GM21515 (cell line): ENCODE results near the gene TMEM92.

Source experiments
- ATAC-seq: cut with Tn5 transposase; IDR thresholded peaks from one replicate; pipeline ENCODE4 v1.9.1; 2021; ENCODE audit not compliant: unreplicated experiment

Gene TMEM92

DNA sequence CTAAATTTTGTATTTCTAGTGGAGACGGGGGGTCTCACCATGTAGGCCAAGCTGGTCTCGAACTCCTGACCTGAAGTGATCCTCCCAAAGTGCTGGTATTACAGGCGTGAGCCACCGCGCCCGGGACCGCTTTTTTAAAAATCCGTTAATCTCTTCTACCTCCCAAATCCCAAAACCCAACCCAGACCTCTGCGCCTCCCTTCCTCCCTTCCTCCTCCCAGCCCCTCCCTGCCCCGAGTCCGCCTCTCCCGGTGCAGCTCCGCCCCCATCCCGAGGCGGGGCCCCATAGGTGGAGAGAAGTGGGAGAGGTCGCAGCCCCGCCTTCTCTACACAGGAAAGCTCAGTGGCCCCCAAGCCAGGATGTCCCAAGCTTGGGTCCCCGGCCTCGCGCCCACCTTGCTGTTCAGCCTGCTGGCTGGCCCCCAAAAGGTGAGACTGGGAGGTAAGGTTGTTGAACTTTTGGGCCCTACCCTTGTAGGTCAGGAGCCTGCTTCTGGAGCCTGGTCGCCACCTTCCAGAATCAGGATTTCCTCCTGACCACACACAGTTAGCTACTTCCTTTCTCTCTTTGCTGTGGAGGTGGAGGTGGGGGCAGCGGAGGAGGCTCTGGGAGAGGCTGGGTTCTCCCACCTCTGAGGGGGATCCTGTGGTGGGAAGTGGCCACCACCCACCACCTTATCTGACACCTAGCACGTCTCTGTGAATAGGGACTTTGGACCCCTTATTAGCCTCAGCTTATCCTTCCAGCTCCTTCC is at the start of gene TMEM92:
Gene TMEM92 (plus strand): TSS at position 325 of the 755 bp plus-strand sequence. CDS start 36 bp downstream, at position 361.
- ATAC-seq = no peak

GRCh38 chr17:50225701-50226240 is 48.5 kb upstream of the TMEM92 start:
- no peak for ATAC-seq

DNA sequence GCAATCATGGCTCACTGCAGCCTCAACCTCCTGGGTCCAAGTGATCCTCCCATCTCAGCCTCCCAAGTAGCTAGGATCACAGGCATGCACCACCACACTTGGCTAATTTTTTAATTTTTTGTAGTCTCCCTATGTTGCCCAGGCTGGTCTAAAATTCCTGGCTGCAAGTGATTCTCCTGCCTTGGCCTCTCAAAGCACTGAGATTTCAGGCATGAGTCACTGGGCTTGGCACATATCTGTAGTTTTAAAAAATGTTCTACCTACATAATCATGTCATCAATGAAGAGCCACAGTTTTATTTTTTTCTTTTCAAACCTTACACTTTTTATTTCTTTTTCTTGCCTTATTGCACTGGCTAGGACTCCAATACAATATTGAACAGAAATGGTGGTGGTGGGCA is 39.7 kb upstream of the TMEM92 start:
- ATAC-seq = no peak

DNA sequence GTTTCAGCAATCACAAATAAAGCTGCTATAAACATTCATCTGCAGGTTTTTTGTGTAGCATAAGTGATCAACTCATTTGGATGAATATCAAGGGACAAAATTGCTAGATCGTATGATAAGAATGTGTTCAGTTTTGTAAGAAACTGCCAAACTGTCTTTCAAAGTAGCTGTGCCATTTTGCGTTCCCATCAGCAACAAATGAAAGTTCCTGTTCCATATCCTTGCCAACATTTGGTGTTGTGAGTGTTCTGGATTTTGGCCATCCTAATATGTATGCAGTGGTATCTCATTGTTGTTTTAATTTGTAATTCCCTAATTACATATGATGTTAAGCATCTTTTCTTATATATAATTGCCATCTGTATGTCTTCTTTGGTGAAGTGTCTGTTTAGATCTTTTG is 36.4 kb upstream of the TMEM92 start:
- ATAC-seq = no peak

- ATAC-seq = no peak
Observed at GRCh38 chr17:50238601-50239280, 35.5 kb upstream of the TMEM92 start.

DNA sequence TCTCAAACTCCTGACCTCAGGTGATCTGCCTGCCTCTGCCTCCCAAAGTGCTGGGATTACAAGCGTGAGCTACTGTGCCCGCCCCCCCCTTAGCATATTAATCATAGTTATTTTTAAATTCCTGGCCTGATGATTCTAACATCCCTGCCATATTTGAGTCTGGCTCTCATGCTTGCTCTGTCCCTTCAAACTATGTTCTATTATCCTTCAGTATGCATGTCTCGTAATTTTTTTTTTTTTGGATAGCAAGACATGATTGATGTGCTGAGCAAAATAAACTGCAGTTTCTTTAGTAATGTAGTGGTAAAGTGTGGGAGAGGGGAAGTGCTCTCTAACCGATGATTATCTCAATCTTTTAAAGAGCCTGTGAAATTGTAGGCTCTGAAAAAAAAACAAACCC is 34.3 kb upstream of the TMEM92 start:
- no peak for ATAC-seq

- no peak for ATAC-seq
Observed at GRCh38 chr17:50240851-50241250, 33.4 kb upstream of the TMEM92 start.

DNA sequence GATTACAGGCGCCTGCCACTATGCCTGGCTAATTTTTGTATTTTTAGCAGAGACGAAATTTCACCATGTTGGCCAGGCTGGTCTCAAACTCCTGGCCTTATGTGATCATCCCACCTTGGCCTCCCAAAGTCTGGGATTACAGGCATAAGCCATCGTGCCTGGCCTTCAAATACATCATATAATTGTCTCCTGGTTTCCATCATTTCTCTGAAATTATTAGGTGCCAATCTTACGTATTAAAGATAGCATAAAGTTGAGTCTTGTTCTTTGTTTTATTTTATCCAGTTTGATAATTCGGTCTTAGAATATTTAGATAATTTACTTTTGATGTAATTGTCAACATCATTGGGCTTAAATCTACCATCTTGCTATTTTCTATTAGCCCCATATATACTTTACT is 32.8 kb upstream of the TMEM92 start:
- ATAC-seq = no peak

- no peak for ATAC-seq
Observed at GRCh38 chr17:50244771-50245170, 29.5 kb upstream of the TMEM92 start.

- no peak for ATAC-seq
Observed at GRCh38 chr17:50248255-50248654, 26.0 kb upstream of the TMEM92 start.

- no peak for ATAC-seq
Observed at GRCh38 chr17:50252781-50253180, 21.5 kb upstream of the TMEM92 start.

- no peak for ATAC-seq
Observed at GRCh38 chr17:50255766-50256635, 18.3 kb upstream of the TMEM92 start.

GRCh38 chr17:50256826-50257618 is 17.2 kb upstream of the TMEM92 start:
- no peak for ATAC-seq

- ATAC-seq = no peak
Observed at GRCh38 chr17:50257676-50258224, 16.5 kb upstream of the TMEM92 start.

DNA sequence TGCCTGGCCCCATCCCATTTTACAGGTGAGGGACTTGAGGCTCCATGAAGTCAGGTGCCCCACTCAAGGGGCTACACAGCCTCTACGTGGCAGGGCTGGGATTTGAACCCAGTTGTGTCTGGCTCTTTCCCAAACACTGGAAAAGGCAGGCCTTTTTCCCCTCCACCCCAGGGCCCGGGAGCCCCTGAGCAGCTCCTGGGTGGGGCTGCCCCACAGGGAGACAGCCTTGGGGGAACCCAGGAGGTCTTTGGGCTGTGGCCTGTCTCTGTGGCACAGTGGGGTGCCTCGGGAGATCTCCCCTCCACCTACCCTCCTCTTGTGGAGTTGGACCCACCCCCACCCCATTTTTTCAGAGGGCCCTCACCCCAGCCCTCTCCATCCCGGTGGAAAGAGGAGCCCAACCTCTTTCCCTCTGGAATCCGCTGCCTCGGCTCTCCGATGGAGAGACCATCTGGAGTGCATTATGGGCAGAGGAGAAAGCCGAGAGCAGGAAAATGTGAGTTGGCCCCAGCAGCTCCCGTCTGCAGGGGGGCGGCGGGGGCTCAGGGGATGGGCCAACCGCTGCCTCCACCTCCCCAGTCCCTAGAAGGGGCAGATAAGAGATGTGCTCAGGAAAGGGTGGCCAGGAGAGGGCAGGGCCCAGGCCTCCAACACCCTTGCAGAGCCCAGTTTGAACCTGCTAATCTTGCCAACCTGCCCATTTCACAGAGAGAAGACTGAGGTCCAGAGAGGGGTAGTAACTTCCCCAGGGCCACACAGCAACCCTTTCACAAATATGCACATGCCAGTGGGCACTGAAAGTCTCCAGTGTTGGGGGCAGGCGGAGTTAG is 15.4 kb upstream of the TMEM92 start:
- no peak for ATAC-seq

DNA sequence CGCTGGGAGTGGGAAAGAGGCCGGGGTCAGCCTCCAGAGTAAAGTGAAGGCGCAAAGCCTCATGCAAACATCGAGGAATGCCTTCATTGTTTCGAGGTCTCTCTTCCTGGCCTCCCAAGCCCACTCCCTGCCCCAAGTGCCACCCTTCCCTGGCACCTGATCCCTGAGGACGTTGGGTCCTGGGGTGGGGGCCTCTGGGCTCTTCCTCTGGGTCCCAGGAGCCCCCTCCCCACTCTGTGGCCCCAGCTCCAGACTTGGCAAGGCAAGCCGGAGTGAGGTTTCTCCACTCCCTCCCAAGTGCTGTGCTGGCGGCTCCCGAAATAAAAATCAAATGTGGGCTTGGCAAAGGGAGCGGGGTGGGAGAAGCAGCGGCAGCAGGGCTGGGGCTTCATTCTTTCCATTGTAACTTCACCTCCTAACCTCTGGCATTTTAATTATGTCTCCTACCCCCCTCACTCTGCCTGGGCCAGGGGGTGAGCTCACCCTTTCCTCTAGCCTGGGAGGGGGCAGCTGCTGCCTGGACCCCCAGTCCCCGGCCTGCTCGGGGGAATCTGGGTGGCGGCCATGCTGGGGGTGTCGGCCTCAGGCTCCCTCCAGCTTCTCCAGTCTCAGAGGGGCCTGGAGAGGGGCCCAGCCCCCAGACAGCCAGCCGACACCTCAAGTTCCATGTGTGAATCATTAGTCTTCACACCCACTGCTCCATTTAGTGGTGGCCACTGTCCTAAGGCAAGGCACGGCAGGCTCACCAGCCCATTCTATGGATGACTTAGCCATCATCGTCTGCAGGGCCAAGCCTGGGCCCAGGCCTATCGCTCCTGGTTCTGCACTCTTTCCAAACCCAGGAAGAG is 14.6 kb upstream of the TMEM92 start:
- no peak for ATAC-seq

GRCh38 chr17:50260501-50260911 is 13.8 kb upstream of the TMEM92 start:
- ATAC-seq = no peak
